Lower leg skin (tissue), 4 donors: ENCODE measurements around the gene DLGAP1. TPM values are rescaled to one million over a fixed set of nuclear protein-coding genes. Genes with fewer than 3 reads are reported as not detected.

ENCODE experiments used
- DNase-seq, 2 donors: peaks; one replicate each; pipeline ENCODE4 v3.0.0-alpha.2; 2019; ENCODE audit warnings: low spot score in 2 of 2
- H3K4me3 ChIP-seq: fragments of 200-600 bp; sonication (generic); 2 replicates; pipeline ENCODE4 v1.5.1; 2017; ENCODE audit warnings: mild to moderate bottlenecking, low read depth; ENCODE audit not compliant: poor library complexity, severe bottlenecking
- CTCF ChIP-seq, 3 donors: fragments of 450-650 bp; IDR thresholded peaks; one replicate each; pipeline ENCODE4 v1.5.1; 2016; ENCODE audit warnings: antibody characterized with exemption in 3 of 3, mild to moderate bottlenecking in 3 of 3, moderate library complexity in 2 of 3
- POLR2A ChIP-seq, 2 donors: fragments of 450-650 bp; IDR thresholded peaks; one replicate each; pipeline ENCODE4 v1.6.1; 2016 to 2017; ENCODE audit warnings: antibody characterized with exemption in 2 of 2, mild to moderate bottlenecking in 1 of 2, moderate library complexity in 1 of 2
- WGBS, 2 donors: methylation state at CpG; one replicate each; pipeline ENCODE4 v1.1.5; 2018; 5-methylcytosine and 5-hydroxymethylcytosine counted together
- intact Hi-C: fragments of 100-400 bp; cut with DNase I; formaldehyde crosslinking; loops from one replicate; pipeline ENCODE4 v1.15.0; 2023; ENCODE audit warnings: low total_unique reads
- total RNA-seq, 4 donors: library from RNA; depleted of rRNA; stranded (reverse); fragments of >200 nt; gene quantifications; one replicate each; pipeline ENCODE4 v1.1.0, GENCODE V29; 2016

The DLGAP1 gene
- total RNA-seq, 4 donors from 2014 or later: 0.34 to 1.3 (median 0.82) TPM

- intact Hi-C loops: no loop called here
- DNase-seq: no peak
- TF ChIP-seq CTCF (IDR thresholded peaks at IDR 0.05): no peak
- no peak for TF ChIP-seq POLR2A (IDR thresholded peaks at IDR 0.05)
- H3K4me3 ChIP-seq: no peak overlapping the region
- WGBS, 2 donors: 51 to 64% methylated on average over 3 of the region's 3 CpGs
These were observed 169.6 kb downstream of the DLGAP1 start for GRCh38 chr18:4285525-4285924.

- H3K4me3 ChIP-seq: no peak overlapping the region
- TF ChIP-seq POLR2A (IDR thresholded peaks at IDR 0.05) (no peak), CTCF (IDR thresholded peaks at IDR 0.05) (no peak)
- DNase-seq: no peak
- intact Hi-C loops: no loop called here
- 84 to 92% methylated on average over 2 of the region's 2 CpGs for WGBS, 2 donors
These were observed 170.6 kb downstream of the DLGAP1 start for GRCh38 chr18:4284528-4284927.

- DNase-seq: no peak
- no peak overlapping the region for H3K4me3 ChIP-seq
- 63 to 69% methylated on average over 4 of the region's 4 CpGs for WGBS, 2 donors
- TF ChIP-seq POLR2A (IDR thresholded peaks at IDR 0.05) (no peak), CTCF (IDR thresholded peaks at IDR 0.05) (no peak)
- intact Hi-C loops: no loop called here
These were observed 171.3 kb downstream of the DLGAP1 start for GRCh38 chr18:4283746-4284291.

GRCh38 chr18:4282954-4283353 lies 172.2 kb downstream of the DLGAP1 start:
- DNase-seq: no peak
- 57 to 65% methylated on average over 3 of the region's 3 CpGs for WGBS, 2 donors
- TF ChIP-seq CTCF (IDR thresholded peaks at IDR 0.05) (no peak), POLR2A (IDR thresholded peaks at IDR 0.05) (no peak)
- intact Hi-C loops: no loop called here
- no peak overlapping the region for H3K4me3 ChIP-seq

GRCh38 chr18:4276953-4277585 lies 178.0 kb downstream of the DLGAP1 start:
- no peak for DNase-seq
- no peak overlapping the region for H3K4me3 ChIP-seq
- intact Hi-C loops: no loop called here
- WGBS, 2 donors: 82% methylated on average over 5 of the region's 5 CpGs
- TF ChIP-seq POLR2A (IDR thresholded peaks at IDR 0.05): no peak
- no peak for TF ChIP-seq CTCF (IDR thresholded peaks at IDR 0.05)

GRCh38 chr18:4271952-4272351 lies 183.2 kb downstream of the DLGAP1 start:
- intact Hi-C loops: no loop called here
- H3K4me3 ChIP-seq: no peak overlapping the region
- TF ChIP-seq CTCF (IDR thresholded peaks at IDR 0.05) (no peak), POLR2A (IDR thresholded peaks at IDR 0.05) (no peak)
- DNase-seq: no peak
- 98% methylated on average over 2 of the region's 2 CpGs for WGBS, 2 donors
